ENCODE results near the gene KCNK6.

KCNK6 gene

DNA sequence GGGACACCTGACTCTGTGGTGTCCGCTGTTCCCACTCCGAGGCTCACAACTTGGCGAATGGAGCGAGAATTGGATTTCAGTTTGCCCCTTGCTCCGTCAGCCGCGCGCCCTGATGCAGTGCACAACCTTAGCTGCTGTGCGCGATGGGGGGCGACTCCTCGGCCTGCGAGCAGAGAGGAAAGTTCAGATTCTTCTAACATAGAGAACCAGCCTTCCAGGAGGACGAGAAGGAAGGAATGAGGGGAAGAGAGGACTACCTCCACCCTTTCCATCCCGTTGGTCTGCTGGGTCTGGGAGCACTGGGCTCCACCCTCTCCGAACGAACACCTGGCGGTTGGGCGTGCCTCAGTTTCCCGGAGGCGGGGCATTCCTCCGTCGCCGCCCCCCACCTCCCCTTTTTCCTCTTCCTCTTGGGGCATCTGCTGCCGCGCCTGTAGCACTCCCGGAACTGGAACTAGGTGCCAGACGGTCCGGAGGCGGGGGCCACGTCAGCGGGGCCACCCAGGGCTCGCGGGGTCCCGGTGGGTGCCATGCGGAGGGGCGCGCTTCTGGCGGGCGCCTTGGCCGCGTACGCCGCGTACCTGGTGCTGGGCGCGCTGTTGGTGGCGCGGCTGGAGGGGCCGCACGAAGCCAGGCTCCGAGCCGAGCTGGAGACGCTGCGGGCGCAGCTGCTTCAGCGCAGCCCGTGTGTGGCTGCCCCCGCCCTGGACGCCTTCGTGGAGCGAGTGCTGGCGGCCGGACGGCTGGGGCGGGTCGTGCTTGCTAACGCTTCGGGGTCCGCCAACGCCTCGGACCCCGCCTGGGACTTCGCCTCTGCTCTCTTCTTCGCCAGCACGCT, at the start of gene KCNK6:
Gene KCNK6, plus strand, starts transcription at position 425 of the 838 bp plus-strand sequence. Its CDS starts 106 bp downstream, at position 531.
- H3K4me1 ChIP-seq, result peaks cover 7 to 44% (median 27%) of the 10 kb centered on the region in 4 donors
- H3K4me3 ChIP-seq, result peak within 1 kb of the TSS; percentile 67 to 73
- no peaks in the 10 kb centered on the region for H3K27me3 ChIP-seq
- peak within 1 kb of the TSS; percentile 81 to 84 for H3K27ac ChIP-seq
- intact Hi-C loops (cut with DNase I; ENCODE audit: low total_unique reads), result loop anchor here (10.0 kb wide), 1 partner anchor 55 kb away; the partner anchor contains the start of gene SPINT2
- DNase-seq, result peak; percentile 41 to 72
- H3K9me3 ChIP-seq, result no peaks in the 10 kb centered on the region
- no peaks in the 10 kb centered on the region for H3K36me3 ChIP-seq
- TF ChIP-seq, protein P1, sequence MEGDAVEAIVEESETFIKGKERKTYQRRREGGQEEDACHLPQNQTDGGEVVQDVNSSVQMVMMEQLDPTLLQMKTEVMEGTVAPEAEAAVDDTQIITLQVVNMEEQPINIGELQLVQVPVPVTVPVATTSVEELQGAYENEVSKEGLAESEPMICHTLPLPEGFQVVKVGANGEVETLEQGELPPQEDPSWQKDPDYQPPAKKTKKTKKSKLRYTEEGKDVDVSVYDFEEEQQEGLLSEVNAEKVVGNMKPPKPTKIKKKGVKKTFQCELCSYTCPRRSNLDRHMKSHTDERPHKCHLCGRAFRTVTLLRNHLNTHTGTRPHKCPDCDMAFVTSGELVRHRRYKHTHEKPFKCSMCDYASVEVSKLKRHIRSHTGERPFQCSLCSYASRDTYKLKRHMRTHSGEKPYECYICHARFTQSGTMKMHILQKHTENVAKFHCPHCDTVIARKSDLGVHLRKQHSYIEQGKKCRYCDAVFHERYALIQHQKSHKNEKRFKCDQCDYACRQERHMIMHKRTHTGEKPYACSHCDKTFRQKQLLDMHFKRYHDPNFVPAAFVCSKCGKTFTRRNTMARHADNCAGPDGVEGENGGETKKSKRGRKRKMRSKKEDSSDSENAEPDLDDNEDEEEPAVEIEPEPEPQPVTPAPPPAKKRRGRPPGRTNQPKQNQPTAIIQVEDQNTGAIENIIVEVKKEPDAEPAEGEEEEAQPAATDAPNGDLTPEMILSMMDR (IDR thresholded peaks at IDR 0.05), result no peak

DNA sequence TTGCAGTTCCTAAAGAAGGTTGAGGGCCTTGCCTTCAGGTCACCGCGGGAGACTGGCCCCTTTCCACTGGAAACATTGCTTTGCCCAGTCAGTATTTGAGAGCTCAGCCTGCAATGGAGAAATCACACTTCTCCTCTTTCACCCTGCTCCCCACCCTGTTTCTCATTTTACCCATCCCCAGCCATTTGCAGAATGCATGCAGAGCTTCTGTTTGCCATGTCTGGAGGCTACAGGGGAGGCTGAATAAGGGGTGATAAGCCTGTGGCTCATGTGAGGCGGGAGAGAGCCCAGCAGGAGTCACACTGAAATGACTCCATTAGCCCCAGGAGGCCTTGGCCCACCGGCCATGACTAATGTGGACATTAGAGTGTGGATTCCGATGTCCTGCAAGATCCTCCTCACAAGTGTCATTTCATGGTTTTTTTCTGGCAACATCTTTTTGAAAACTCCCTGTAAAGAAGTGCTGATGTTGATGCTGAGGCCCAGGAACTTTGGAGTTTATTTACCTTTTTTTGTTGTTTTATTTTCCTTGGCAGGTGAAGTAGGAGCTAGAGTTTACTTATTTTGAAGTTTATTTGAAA, 49.0 kb upstream of the KCNK6 start:
- no peak for DNase-seq
- Histone ChIP-seq H3K27me3 (no peaks in the 10 kb centered on the region), H3K36me3 (no peaks in the 10 kb centered on the region), H3K4me3 (no peak overlapping the region), H3K9me3 (no peaks in the 10 kb centered on the region), H3K4me1 (peaks cover 0 to 29% (median 15%) of the 10 kb centered on the region in 4 donors), H3K27ac (no peak overlapping the region)
- TF ChIP-seq, protein P1 (IDR thresholded peaks at IDR 0.05), result no peak
- intact Hi-C loops (cut with DNase I; ENCODE audit: low total_unique reads), result no loop called here

DNA sequence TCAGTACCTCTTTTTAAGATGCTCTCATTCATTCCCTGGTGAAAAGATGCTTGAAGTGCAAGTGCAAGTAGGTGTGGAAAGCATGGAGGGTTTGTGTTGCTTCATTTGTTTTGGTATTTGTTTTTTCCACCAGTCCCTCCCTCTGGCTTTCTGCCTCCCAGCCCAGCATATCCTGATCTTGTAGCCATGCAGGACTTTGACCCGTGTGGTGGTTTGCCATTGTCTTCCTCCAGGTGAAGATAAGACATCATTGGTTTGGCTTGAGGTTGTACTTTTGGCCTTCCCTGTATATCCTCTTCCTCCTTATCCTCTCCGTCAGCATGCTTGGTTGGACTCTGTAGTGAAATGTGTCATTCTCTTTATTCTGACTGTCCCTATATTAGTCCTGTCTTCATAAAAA, 46.1 kb upstream of the KCNK6 start:
- TF ChIP-seq, protein P1 (IDR thresholded peaks at IDR 0.05), result no peak
- intact Hi-C loops (cut with DNase I; ENCODE audit: low total_unique reads), result no loop called here
- Histone ChIP-seq H3K36me3 (no peaks in the 10 kb centered on the region), H3K27me3 (no peaks in the 10 kb centered on the region), H3K9me3 (no peaks in the 10 kb centered on the region), H3K4me1 (peaks cover 0 to 49% (median 32%) of the 10 kb centered on the region in 4 donors), H3K4me3 (no peak overlapping the region), H3K27ac (no peak overlapping the region)
- DNase-seq, result no peak

GRCh38 chr19:38274739-38275138, 44.9 kb upstream of the KCNK6 start:
- no peak overlapping the region for H3K4me3 ChIP-seq
- H3K27ac ChIP-seq, result peak overlapping the region in 1 of 2 donors; percentile 12
- TF ChIP-seq, protein P1 (IDR thresholded peaks at IDR 0.05), result no peak
- DNase-seq, result peak in 1 of 2 donors; percentile 48
- intact Hi-C loops (cut with DNase I; ENCODE audit: low total_unique reads), result no loop called here
- no peaks in the 10 kb centered on the region for H3K9me3 ChIP-seq
- H3K36me3 ChIP-seq, result no peaks in the 10 kb centered on the region
- H3K27me3 ChIP-seq, result no peaks in the 10 kb centered on the region
- H3K4me1 ChIP-seq, result peaks cover 0 to 55% (median 33%) of the 10 kb centered on the region in 4 donors

DNA sequence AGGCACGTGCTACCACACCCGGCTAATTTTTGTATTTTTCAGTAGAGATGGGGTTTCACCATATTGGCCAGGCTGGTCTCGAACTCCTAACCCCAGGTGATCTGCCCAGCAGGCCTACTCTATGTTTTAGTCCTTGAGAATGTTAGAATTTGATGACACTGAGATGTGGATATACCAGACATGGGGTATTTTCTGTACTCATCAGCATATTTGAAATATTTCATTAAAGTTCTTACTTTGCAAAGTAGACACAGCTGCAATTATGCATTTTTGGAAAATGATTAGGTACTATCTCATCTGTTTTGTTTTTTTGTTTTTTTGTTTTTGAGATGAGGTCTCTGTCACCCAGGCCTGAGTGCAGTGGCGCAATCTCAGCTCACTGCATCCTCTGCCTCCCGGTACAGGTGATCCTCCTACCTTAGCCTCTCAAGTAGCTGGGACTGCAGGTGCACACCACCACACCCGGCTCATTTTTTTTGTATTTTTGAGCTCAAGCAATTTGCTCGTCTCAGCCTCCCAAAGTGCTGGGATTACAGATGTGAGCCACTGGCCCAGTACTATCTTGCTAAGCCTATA, 42.6 kb upstream of the KCNK6 start:
- DNase-seq, result no peak
- H3K36me3 ChIP-seq, result no peaks in the 10 kb centered on the region
- peaks cover 0 to 51% (median 33%) of the 10 kb centered on the region in 4 donors for H3K4me1 ChIP-seq
- no peaks in the 10 kb centered on the region for H3K9me3 ChIP-seq
- H3K4me3 ChIP-seq, result no peak overlapping the region
- no peaks in the 10 kb centered on the region for H3K27me3 ChIP-seq
- TF ChIP-seq, protein P1 (IDR thresholded peaks at IDR 0.05), result no peak
- H3K27ac ChIP-seq, result peak overlapping the region; percentile 81 to 83
- intact Hi-C loops (cut with DNase I; ENCODE audit: low total_unique reads), result no loop called here

Data from tibial artery (tissue), 4 donors.